Activated CD4-positive, alpha-beta T cell treated with anti-CD3 and anti-CD28 coated beads for 36 hours (primary cell): ENCODE data around the gene S100A5. TPM values are rescaled to one million over a fixed set of nuclear protein-coding genes. Genes with fewer than 3 reads are reported as not detected.
A peak's percentile ranks its signal among the peaks of the same experiment; 100 is the strongest.

Experiments
- ATAC-seq: fragments of 200-7000 bp; cut with Tn5 transposase; one replicate; pipeline ENCODE4 v1.10.0; 2021; ENCODE audit warnings: mild to moderate bottlenecking, moderate library complexity
- CTCF ChIA-PET: fragments of 350-600 bp; sonication (Branson Sonifier 250); formaldehyde crosslinking; loops from one replicate; lab custom pipeline; 2021; ENCODE audit warnings: antibody characterized with exemption; lab: Charles Lee
- POLR2A ChIA-PET: fragments of 350-600 bp; sonication (Branson Sonifier 250); formaldehyde crosslinking; loops from one replicate; lab custom pipeline; 2021; ENCODE audit warnings: antibody characterized with exemption, inconsistent platforms; lab: Charles Lee
- DNase-seq: peaks from one replicate; pipeline ENCODE4 v3.0.0-alpha.2; 2020
- H3K27ac Mint-ChIP-seq: one replicate; pipeline ENCODE4 v1.8.0; 2021; ENCODE audit warnings: mixed read lengths
- H3K27me3 Mint-ChIP-seq: one replicate; pipeline ENCODE4 v1.8.0; 2021; ENCODE audit warnings: mixed read lengths
- H3K36me3 Mint-ChIP-seq: one replicate; pipeline ENCODE4 v1.8.0; 2021; ENCODE audit warnings: low read depth, mixed read lengths
- H3K4me1 Mint-ChIP-seq: one replicate; pipeline ENCODE4 v1.8.0; 2021; ENCODE audit warnings: mixed read lengths
- H3K4me3 Mint-ChIP-seq: one replicate; pipeline ENCODE4 v1.8.0; 2021; ENCODE audit warnings: mild to moderate bottlenecking, moderate library complexity, mixed read lengths
- H3K9me3 Mint-ChIP-seq: one replicate; pipeline ENCODE4 v1.8.0; 2021; ENCODE audit warnings: low read depth, mixed read lengths
- intact Hi-C, 2 experiments: fragments of 100-400 bp; cut with DNase I in 1 of 2; cut with micrococcal nuclease in 1 of 2; formaldehyde crosslinking; loops; one replicate each; pipeline versions ENCODE4 v1.14.2 to v1.15.1; 2022 to 2024; cut with DNase I, micrococcal nuclease
- total RNA-seq, 2 experiments: library from RNA; stranded (reverse); gene quantifications; one replicate each; pipeline ENCODE4 v1.2.3, GENCODE V29; 2021

S100A5 gene
- total RNA-seq, 2 experiments from 2014 or later = 2.4 to 3.4 TPM

- Mint-ChIP-seq H3K9me3 (no peaks in the 10 kb centered on the region), H3K27ac (peak overlapping the region; percentile 91), H3K4me1 (peaks cover 70% of the 10 kb centered on the region), H3K27me3 (no peaks in the 10 kb centered on the region), H3K4me3 (no peak overlapping the region), H3K36me3 (peaks cover 27% of the 10 kb centered on the region)
- peak; percentile 47 for DNase-seq
- CTCF ChIA-PET = interaction anchor here (1.4 to 3.2 kb wide), 5 partner anchors 8 to 95 kb away, joined by 3 to 12 read pairs (median 8); partner anchors contain the start of gene CHTOP
- intact Hi-C loops = loop anchor here (10.0 kb wide), 1 partner anchor 425 kb away; the partner anchor contains the start of genes CREB3L4 (in 2 of the 2) and SLC39A1 (in 2 of the 2)
- POLR2A ChIA-PET = interaction anchor here (0.5 to 2.8 kb wide), 4 partner anchors 8 to 94 kb away, joined by 3 to 11 read pairs (median 5); partner anchors contain the start of gene CHTOP
- no peak for ATAC-seq
These were observed 1.2 kb downstream of the S100A5 start for GRCh38 chr1:153539395-153540093.

GRCh38 chr1:153538315-153538821, 2.4 kb downstream of the S100A5 start:
- ChIA-PET POLR2A (no interaction called here), CTCF (interaction anchor here (3.2 kb wide), 1 partner anchor 34 kb away, joined by 10 read pairs; no protein-coding TSS in a partner anchor)
- no peak overlapping the region for H3K27ac Mint-ChIP-seq
- DNase-seq (no peak), ATAC-seq (no peak)
- H3K27me3 Mint-ChIP-seq = no peaks in the 10 kb centered on the region
- H3K36me3 Mint-ChIP-seq = peaks cover 26% of the 10 kb centered on the region
- H3K4me3 Mint-ChIP-seq = no peak overlapping the region
- intact Hi-C loops = loop anchor here (10.0 kb wide), 1 partner anchor 426 kb away; the partner anchor contains the start of genes CREB3L4 (in 2 of the 2) and SLC39A1 (in 2 of the 2)
- H3K4me1 Mint-ChIP-seq = peaks cover 70% of the 10 kb centered on the region
- H3K9me3 Mint-ChIP-seq = no peaks in the 10 kb centered on the region

GRCh38 chr1:153537376-153537730, 3.4 kb downstream of the S100A5 start:
- Mint-ChIP-seq H3K27ac (peak overlapping the region; percentile 98), H3K4me1 (peaks cover 70% of the 10 kb centered on the region), H3K4me3 (no peak overlapping the region), H3K9me3 (no peaks in the 10 kb centered on the region), H3K36me3 (peaks cover 17% of the 10 kb centered on the region), H3K27me3 (no peaks in the 10 kb centered on the region)
- intact Hi-C loops = loop anchor here (10.0 kb wide), 1 partner anchor 427 kb away; the partner anchor contains the start of genes CREB3L4 (in 2 of the 2) and SLC39A1 (in 2 of the 2)
- ATAC-seq (no peak), DNase-seq (no peak)
- CTCF ChIA-PET = no interaction called here
- POLR2A ChIA-PET = no interaction called here

- Mint-ChIP-seq H3K9me3 (no peaks in the 10 kb centered on the region), H3K27ac (peak overlapping the region; percentile 98), H3K4me3 (peak overlapping the region; percentile 89), H3K4me1 (peaks cover 70% of the 10 kb centered on the region), H3K27me3 (no peaks in the 10 kb centered on the region), H3K36me3 (peaks cover 17% of the 10 kb centered on the region)
- POLR2A ChIA-PET = interaction anchor here (0.6 to 2.5 kb wide), 2 partner anchors 8 to 31 kb away, joined by 3 to 19 read pairs; partner anchors contain the start of gene S100A4
- CTCF ChIA-PET = interaction anchor here (1.5 kb wide), 1 partner anchor 24 kb away, joined by 4 read pairs; no protein-coding TSS in a partner anchor
- DNase-seq = no peak
- intact Hi-C loops = loop anchor here (10.0 kb wide), 1 partner anchor 428 kb away; the partner anchor contains the start of genes CREB3L4 (in 2 of the 2) and SLC39A1 (in 2 of the 2)
- ATAC-seq = no peak
These were observed 3.9 kb downstream of the S100A5 start for GRCh38 chr1:153536671-153537375.

- ChIA-PET POLR2A (interaction anchor here (0.6 to 2.5 kb wide), 6 partner anchors 8 to 99 kb away, joined by 3 to 19 read pairs (median 3); partner anchors contain the start of genes CHTOP, S100A2 and S100A4), CTCF (interaction anchor here (0.6 to 5.4 kb wide), 10 partner anchors 8 to 463 kb away, joined by 3 to 63 read pairs (median 6); partner anchors contain the start of genes S100A4 and SLC27A3)
- H3K4me3 Mint-ChIP-seq = peak overlapping the region; percentile 89
- intact Hi-C loops = loop anchor here (10.0 kb wide), 1 partner anchor 429 kb away; the partner anchor contains the start of genes CREB3L4 (in 2 of the 2) and SLC39A1 (in 2 of the 2)
- DNase-seq (peak; percentile 88), ATAC-seq (peak; percentile 67)
- H3K27me3 Mint-ChIP-seq = no peaks in the 10 kb centered on the region
- H3K36me3 Mint-ChIP-seq = peaks cover 17% of the 10 kb centered on the region
- peaks cover 70% of the 10 kb centered on the region for H3K4me1 Mint-ChIP-seq
- peak overlapping the region; percentile 98 for H3K27ac Mint-ChIP-seq
- H3K9me3 Mint-ChIP-seq = no peaks in the 10 kb centered on the region
These were observed 4.6 kb downstream of the S100A5 start for GRCh38 chr1:153536012-153536670.

- POLR2A ChIA-PET = interaction anchor here (0.6 to 2.5 kb wide), 6 partner anchors 8 to 146 kb away, joined by 3 to 19 read pairs (median 4); partner anchors contain the start of genes CHTOP, S100A2 and S100A4
- Mint-ChIP-seq H3K4me3 (peak within 1 kb of the TSS; percentile 89), H3K9me3 (no peaks in the 10 kb centered on the region), H3K36me3 (peaks cover 17% of the 10 kb centered on the region), H3K27me3 (no peaks in the 10 kb centered on the region), H3K4me1 (peaks cover 69% of the 10 kb centered on the region), H3K27ac (peak within 1 kb of the TSS; percentile 98)
- CTCF ChIA-PET = interaction anchor here (0.6 to 5.4 kb wide), 17 partner anchors 9 to 464 kb away, joined by 3 to 63 read pairs (median 4); partner anchors contain the start of genes S100A4 and SLC27A3
- intact Hi-C loops = loop anchor here (1.0 to 10.0 kb wide), 2 partner anchors 10 to 429 kb away; partner anchors contain the start of genes CREB3L4 (in 2 of the 2), S100A4 (in 2 of the 2) and SLC39A1 (in 2 of the 2)
- ATAC-seq = peak; percentile 39
- peak; percentile 72 for DNase-seq
These were observed 5.3 kb downstream of the S100A5 start, which contains the start of gene S100A6 for GRCh38 chr1:153535242-153536011. TSS of gene S100A6 (minus strand) at chr1:153535991. CDS start at chr1:153535339, 652 bp downstream.

- H3K36me3 Mint-ChIP-seq = peaks cover 17% of the 10 kb centered on the region
- ChIA-PET CTCF (interaction anchor here (0.6 to 5.4 kb wide), 10 partner anchors 9 to 464 kb away, joined by 3 to 63 read pairs (median 6); partner anchors contain the start of gene S100A4), POLR2A (interaction anchor here (0.6 to 2.5 kb wide), 5 partner anchors 10 to 147 kb away, joined by 3 to 19 read pairs (median 4); partner anchors contain the start of genes CHTOP, S100A2 and S100A4)
- intact Hi-C loops = loop anchor here (1.0 to 10.0 kb wide), 4 partner anchors 10 to 430 kb away; partner anchors contain the start of genes CREB3L4 (in 2 of the 2), S100A4 (in 2 of the 2), SLC39A1 (in 2 of the 2) and INTS3 (in 1 of the 2)
- no peaks in the 10 kb centered on the region for H3K27me3 Mint-ChIP-seq
- H3K9me3 Mint-ChIP-seq = no peaks in the 10 kb centered on the region
- peak overlapping the region; percentile 89 for H3K4me3 Mint-ChIP-seq
- peak overlapping the region; percentile 94 for H3K27ac Mint-ChIP-seq
- ATAC-seq = no peak
- H3K4me1 Mint-ChIP-seq = peaks cover 64% of the 10 kb centered on the region
- DNase-seq = no peak
These were observed 5.9 kb downstream of the S100A5 start for GRCh38 chr1:153534925-153535241.

GRCh38 chr1:153534226-153534924, 6.4 kb downstream of the S100A5 start:
- H3K4me1 Mint-ChIP-seq = peaks cover 59% of the 10 kb centered on the region
- ChIA-PET POLR2A (interaction anchor here (0.7 to 2.5 kb wide), 3 partner anchors 10 to 100 kb away, joined by 3 to 19 read pairs (median 13); partner anchors contain the start of genes CHTOP, S100A2 and S100A4), CTCF (interaction anchor here (0.7 to 5.4 kb wide), 15 partner anchors 8 to 100 kb away, joined by 3 to 97 read pairs (median 8); partner anchors contain the start of genes CHTOP and S100A4)
- H3K27me3 Mint-ChIP-seq = no peaks in the 10 kb centered on the region
- intact Hi-C loops = loop anchor here (5.0 to 10.0 kb wide), 3 partner anchors 83 to 430 kb away; partner anchors contain the start of genes CREB3L4 (in 2 of the 2), SLC39A1 (in 2 of the 2), INTS3 (in 1 of the 2) and S100A14 (in 1 of the 2)
- no peak for ATAC-seq
- H3K9me3 Mint-ChIP-seq = no peaks in the 10 kb centered on the region
- no peak for DNase-seq
- H3K27ac Mint-ChIP-seq = peak overlapping the region; percentile 94
- H3K36me3 Mint-ChIP-seq = peaks cover 17% of the 10 kb centered on the region
- peak overlapping the region; percentile 89 for H3K4me3 Mint-ChIP-seq
